Measurements from ENCODE around the gene TTC7B. TPM values are rescaled to one million over a fixed set of nuclear protein-coding genes. Genes with fewer than 3 reads are reported as not detected.

The TTC7B gene
- polyA plus RNA-seq, 1 donor (not counting 4 experiments of a cell fraction or from before 2014, with no cell fraction given), result 21.4 TPM

DNA sequence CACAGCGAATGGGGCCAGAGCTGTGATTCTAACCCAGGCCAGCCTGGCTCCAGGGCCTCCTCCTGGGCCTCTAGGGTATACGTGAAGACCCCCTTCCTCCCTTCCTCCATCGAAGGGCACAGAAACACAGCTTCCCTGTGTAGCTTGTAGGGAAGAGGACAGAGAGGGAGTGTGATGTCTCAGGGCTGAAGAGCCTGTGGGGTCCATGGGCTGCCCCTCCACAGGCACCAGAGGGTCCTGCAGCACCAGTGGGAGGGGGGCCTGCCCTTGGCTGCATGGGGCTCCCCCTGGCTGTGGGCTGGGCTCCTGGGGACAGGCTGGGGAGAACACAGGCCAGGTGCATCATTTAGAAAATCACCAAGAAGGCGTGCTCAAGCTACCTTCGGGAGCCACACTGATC lies 240.9 kb downstream of the TTC7B start:
- no peak for DNase-seq (ENCODE audit: low read depth, low spot score)
- Histone ChIP-seq H3K4me3 (ENCODE audit: control insufficient read depth in 2 of 3, extremely low read depth in 1 of 3, insufficient read depth in 2 of 3, low read depth in 1 of 3, low read length in 3 of 3) (no peak overlapping the region), H3K79me2 (ENCODE audit: control insufficient read depth, insufficient read depth, low read length) (no peaks in the 10 kb centered on the region), H2AFZ (ENCODE audit: control insufficient read depth, low read length) (no peak overlapping the region), H3K27ac (ENCODE audit: control insufficient read depth, insufficient read depth, low read length) (no peak overlapping the region), H3K27me3 (ENCODE audit: control insufficient read depth, extremely low read depth, insufficient read depth, low read length) (no peaks in the 10 kb centered on the region), H4K20me1 (ENCODE audit: control insufficient read depth, extremely low read depth, insufficient read depth, low read length) (no peaks in the 10 kb centered on the region), H3K9me1 (ENCODE audit: control insufficient read depth, extremely low read depth, insufficient read depth, low read length) (no peaks in the 10 kb centered on the region), H3K36me3 (ENCODE audit: control insufficient read depth in 2 of 2, extremely low read depth in 1 of 2, insufficient read depth in 2 of 2, low read length in 2 of 2) (peaks cover 0 to 10% of the 10 kb centered on the region in 2 experiments), H3K9me3 (ENCODE audit: control insufficient read depth, low read depth, low read length) (no peaks in the 10 kb centered on the region), H3K4me2 (ENCODE audit: control insufficient read depth, extremely low read depth, insufficient read depth, low read depth, low read length) (no peak overlapping the region), H3K4me1 (ENCODE audit: control insufficient read depth, extremely low read depth, insufficient read depth, low read length) (no peaks in the 10 kb centered on the region), H3K9ac (ENCODE audit: control insufficient read depth, extremely low read depth, insufficient read depth, low read length) (no peak overlapping the region)
- dilution Hi-C loops (cut with MboI; ENCODE audit: extremely low pct_ligation_motif_present, low sequenced_read_pairs), result no loop called here
- TF ChIP-seq EZH2 (IDR thresholded peaks at IDR 0.05; ENCODE audit: low read length), result no peak
- TF ChIP-seq, protein P1, sequence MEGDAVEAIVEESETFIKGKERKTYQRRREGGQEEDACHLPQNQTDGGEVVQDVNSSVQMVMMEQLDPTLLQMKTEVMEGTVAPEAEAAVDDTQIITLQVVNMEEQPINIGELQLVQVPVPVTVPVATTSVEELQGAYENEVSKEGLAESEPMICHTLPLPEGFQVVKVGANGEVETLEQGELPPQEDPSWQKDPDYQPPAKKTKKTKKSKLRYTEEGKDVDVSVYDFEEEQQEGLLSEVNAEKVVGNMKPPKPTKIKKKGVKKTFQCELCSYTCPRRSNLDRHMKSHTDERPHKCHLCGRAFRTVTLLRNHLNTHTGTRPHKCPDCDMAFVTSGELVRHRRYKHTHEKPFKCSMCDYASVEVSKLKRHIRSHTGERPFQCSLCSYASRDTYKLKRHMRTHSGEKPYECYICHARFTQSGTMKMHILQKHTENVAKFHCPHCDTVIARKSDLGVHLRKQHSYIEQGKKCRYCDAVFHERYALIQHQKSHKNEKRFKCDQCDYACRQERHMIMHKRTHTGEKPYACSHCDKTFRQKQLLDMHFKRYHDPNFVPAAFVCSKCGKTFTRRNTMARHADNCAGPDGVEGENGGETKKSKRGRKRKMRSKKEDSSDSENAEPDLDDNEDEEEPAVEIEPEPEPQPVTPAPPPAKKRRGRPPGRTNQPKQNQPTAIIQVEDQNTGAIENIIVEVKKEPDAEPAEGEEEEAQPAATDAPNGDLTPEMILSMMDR (optimal IDR thresholded peaks at IDR 0.05 in 1 of 3, IDR thresholded peaks at IDR 0.05 in 1 of 3, conservative IDR thresholded peaks at IDR 0.05 in 1 of 3; ENCODE audit: extremely low read depth in 1 of 3, insufficient read depth in 2 of 3, low read length in 3 of 3), result no peak
- FAIRE-seq, result no peak

DNA sequence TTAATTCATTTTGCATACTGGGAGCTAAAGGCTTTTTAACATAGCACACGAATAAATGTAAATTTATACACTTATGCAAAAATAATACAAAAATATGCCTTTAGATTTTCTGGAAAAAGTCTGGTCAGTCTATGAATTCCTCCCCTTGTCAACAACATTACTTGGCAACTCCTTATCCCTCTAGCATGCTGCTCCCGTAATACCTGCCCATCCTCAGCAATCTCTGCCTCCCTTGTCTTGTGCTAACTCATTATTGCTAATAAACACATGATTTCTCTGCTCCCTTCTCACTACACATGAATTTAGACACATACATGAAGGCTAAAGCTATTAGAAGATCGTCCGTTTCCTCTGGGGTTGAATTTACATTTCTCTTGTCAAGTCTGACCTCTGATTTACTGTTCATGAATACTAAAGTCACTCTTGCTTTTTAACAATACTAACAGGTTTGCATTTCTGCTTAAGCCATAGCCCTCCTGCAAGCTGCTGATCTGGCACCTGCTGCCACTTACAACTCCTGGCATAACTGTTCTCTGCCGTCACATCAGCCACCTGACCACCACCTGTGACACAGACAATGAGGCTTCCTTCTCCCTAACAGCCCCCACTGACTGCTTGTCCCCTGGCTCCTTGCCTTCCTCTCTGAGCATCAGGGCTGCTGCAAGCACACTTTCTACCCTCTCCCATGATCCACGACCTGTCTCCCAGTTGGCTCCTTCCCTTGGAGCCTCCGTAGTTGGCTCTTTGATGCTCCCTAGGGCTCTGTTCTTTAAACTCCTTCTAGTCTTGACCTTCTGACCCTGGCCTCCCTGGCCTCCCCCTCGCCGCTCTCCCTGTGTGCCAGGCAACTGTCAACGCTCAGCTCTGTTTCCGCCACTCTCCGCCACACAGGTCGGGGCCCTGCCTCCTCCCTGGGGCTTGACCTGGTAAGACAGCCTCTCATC lies 241.8 kb downstream of the TTC7B start:
- Histone ChIP-seq H3K4me1 (ENCODE audit: control insufficient read depth, extremely low read depth, insufficient read depth, low read length) (peaks cover 3% of the 10 kb centered on the region), H3K9me3 (ENCODE audit: control insufficient read depth, low read depth, low read length) (no peaks in the 10 kb centered on the region), H3K4me2 (ENCODE audit: control insufficient read depth, extremely low read depth, insufficient read depth, low read depth, low read length) (no peak overlapping the region), H3K9ac (ENCODE audit: control insufficient read depth, extremely low read depth, insufficient read depth, low read length) (no peak overlapping the region), H3K27me3 (ENCODE audit: control insufficient read depth, extremely low read depth, insufficient read depth, low read length) (no peaks in the 10 kb centered on the region), H3K9me1 (ENCODE audit: control insufficient read depth, extremely low read depth, insufficient read depth, low read length) (no peaks in the 10 kb centered on the region), H4K20me1 (ENCODE audit: control insufficient read depth, extremely low read depth, insufficient read depth, low read length) (no peaks in the 10 kb centered on the region), H3K79me2 (ENCODE audit: control insufficient read depth, insufficient read depth, low read length) (no peaks in the 10 kb centered on the region), H3K27ac (ENCODE audit: control insufficient read depth, insufficient read depth, low read length) (no peak overlapping the region), H2AFZ (ENCODE audit: control insufficient read depth, low read length) (no peak overlapping the region), H3K4me3 (ENCODE audit: control insufficient read depth in 2 of 3, extremely low read depth in 1 of 3, insufficient read depth in 2 of 3, low read depth in 1 of 3, low read length in 3 of 3) (no peak overlapping the region), H3K36me3 (ENCODE audit: control insufficient read depth in 2 of 2, extremely low read depth in 1 of 2, insufficient read depth in 2 of 2, low read length in 2 of 2) (peaks cover 0 to 10% of the 10 kb centered on the region in 2 experiments)
- TF ChIP-seq, protein P1 (optimal IDR thresholded peaks at IDR 0.05 in 1 of 3, IDR thresholded peaks at IDR 0.05 in 1 of 3, conservative IDR thresholded peaks at IDR 0.05 in 1 of 3; ENCODE audit: extremely low read depth in 1 of 3, insufficient read depth in 2 of 3, low read length in 3 of 3), result no peak
- TF ChIP-seq EZH2 (IDR thresholded peaks at IDR 0.05; ENCODE audit: low read length), result no peak
- dilution Hi-C loops (cut with MboI; ENCODE audit: extremely low pct_ligation_motif_present, low sequenced_read_pairs), result no loop called here
- no peak for DNase-seq (ENCODE audit: low read depth, low spot score)
- no peak for FAIRE-seq

All from keratinocyte (primary cell).